Tibial nerve (tissue), 4 donors: ENCODE measurements around the gene BLNK. TPM values are rescaled to one million over a fixed set of nuclear protein-coding genes. Genes with fewer than 3 reads are reported as not detected.
"Not testable (repeated sequence)": the region's sequence is repeated elsewhere in the genome, so short reads cannot be mapped to it uniquely, and the experiment has no call there.

Experiments
- DNase-seq, 2 donors: peaks; one replicate each; pipeline ENCODE4 v3.0.0-alpha.2; 2019; ENCODE audit warnings: low spot score in 2 of 2
- H3K27ac ChIP-seq, 4 donors: fragments of 200-600 bp; sonication (generic) in 3 of 4; one replicate each; pipeline ENCODE4 v1.5.1; 2017 to 2019; ENCODE audit warnings: mild to moderate bottlenecking in 1 of 4
- H3K27me3 ChIP-seq, 2 donors: fragments of 200-600 bp; sonication (generic) in 1 of 2; one replicate each; pipeline versions ENCODE4 v1.5.1 to v1.6.0; 2017 to 2019
- H3K36me3 ChIP-seq, 3 donors: fragments of 200-600 bp; sonication (generic); one replicate each; pipeline ENCODE4 v1.5.1; 2018 to 2019
- H3K4me1 ChIP-seq, 4 donors: fragments of 200-600 bp; sonication (generic) in 3 of 4; one replicate each; pipeline ENCODE4 v1.5.1; 2017 to 2019
- H3K4me3 ChIP-seq, 4 donors: fragments of 200-600 bp; sonication (generic) in 3 of 4; one replicate each; pipeline ENCODE4 v1.5.1; 2017 to 2019; ENCODE audit warnings: mild to moderate bottlenecking in 1 of 4, moderate library complexity in 1 of 4
- H3K9me3 ChIP-seq, 4 donors: fragments of 200-600 bp; sonication (generic) in 3 of 4; one replicate each; pipeline ENCODE4 v1.5.1; 2017 to 2019
- EP300 ChIP-seq, 2 donors: sonication (generic); formaldehyde crosslinking; IDR thresholded peaks; one replicate each; pipeline ENCODE4 v1.6.1; 2017; ENCODE audit warnings: antibody characterized with exemption in 2 of 2, mild to moderate bottlenecking in 1 of 2
- POLR2A ChIP-seq, 2 donors: fragments of 450-650 bp; IDR thresholded peaks; one replicate each; pipeline ENCODE4 v1.6.1; 2017; ENCODE audit warnings: antibody characterized with exemption in 2 of 2, mild to moderate bottlenecking in 2 of 2, moderate library complexity in 2 of 2
- WGBS, 2 donors: methylation state at CpG; one replicate each; pipeline ENCODE4 v1.1.5; 2018; 5-methylcytosine and 5-hydroxymethylcytosine counted together
- total RNA-seq, 4 donors: library from RNA; depleted of rRNA; stranded (reverse); fragments of >200 nt; gene quantifications; one replicate each; pipeline ENCODE4 v1.1.0, GENCODE V29; 2016
- TF ChIP-seq, protein P1 (sequence below), 5 experiments: fragments of 200-600 bp in 3 of 5; fragments of 450-650 bp in 2 of 5; sonication (generic) in 3 of 5; IDR thresholded peaks; one replicate each; pipeline ENCODE4 v1.5.1; 2016 to 2019; ENCODE audit warnings: antibody characterized with exemption in 5 of 5, mild to moderate bottlenecking in 3 of 5, moderate library complexity in 2 of 5

BLNK gene
- total RNA-seq, 4 donors from 2014 or later, result 0.59 to 16.4 (median 6.4) TPM

DNA sequence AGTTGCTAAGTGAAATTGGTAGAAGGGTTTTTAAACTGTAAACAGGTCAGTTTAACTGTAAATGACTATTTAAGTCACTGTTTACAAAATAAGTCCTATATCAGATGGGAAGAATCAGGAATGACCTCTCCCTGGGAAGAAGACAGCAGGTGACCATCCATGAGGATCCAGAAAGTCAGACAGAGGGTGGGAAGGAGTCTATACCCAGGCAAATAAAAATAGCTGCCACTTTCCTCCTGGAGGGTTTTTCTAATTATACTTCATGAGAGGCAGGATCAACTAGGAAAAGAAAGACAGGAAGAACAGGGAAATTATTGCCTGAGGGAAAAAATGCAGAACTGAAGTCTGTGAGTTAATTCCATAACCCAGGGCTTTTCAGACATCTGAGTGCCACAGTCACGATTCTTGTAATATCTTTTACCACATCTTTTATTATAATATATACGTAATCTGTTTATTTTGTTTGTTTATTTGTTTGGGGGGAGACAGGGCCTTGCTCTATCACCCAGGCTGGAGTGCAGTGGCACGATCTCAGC lies 39.9 kb upstream of the BLNK start:
- TF ChIP-seq, protein P1, sequence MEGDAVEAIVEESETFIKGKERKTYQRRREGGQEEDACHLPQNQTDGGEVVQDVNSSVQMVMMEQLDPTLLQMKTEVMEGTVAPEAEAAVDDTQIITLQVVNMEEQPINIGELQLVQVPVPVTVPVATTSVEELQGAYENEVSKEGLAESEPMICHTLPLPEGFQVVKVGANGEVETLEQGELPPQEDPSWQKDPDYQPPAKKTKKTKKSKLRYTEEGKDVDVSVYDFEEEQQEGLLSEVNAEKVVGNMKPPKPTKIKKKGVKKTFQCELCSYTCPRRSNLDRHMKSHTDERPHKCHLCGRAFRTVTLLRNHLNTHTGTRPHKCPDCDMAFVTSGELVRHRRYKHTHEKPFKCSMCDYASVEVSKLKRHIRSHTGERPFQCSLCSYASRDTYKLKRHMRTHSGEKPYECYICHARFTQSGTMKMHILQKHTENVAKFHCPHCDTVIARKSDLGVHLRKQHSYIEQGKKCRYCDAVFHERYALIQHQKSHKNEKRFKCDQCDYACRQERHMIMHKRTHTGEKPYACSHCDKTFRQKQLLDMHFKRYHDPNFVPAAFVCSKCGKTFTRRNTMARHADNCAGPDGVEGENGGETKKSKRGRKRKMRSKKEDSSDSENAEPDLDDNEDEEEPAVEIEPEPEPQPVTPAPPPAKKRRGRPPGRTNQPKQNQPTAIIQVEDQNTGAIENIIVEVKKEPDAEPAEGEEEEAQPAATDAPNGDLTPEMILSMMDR (IDR thresholded peaks at IDR 0.05), result no peak
- TF ChIP-seq EP300 (IDR thresholded peaks at IDR 0.05) (no peak), POLR2A (IDR thresholded peaks at IDR 0.05) (no peak)
- Histone ChIP-seq H3K4me1 (no peaks in the 10 kb centered on the region), H3K9me3 (no peaks in the 10 kb centered on the region), H3K36me3 (no peaks in the 10 kb centered on the region), H3K4me3 (no peak overlapping the region), H3K27ac (no peak overlapping the region), H3K27me3 (no peaks in the 10 kb centered on the region)
- no peak for DNase-seq
- 58 to 64% methylated on average over 3 of the region's 3 CpGs for WGBS, 2 donors

DNA sequence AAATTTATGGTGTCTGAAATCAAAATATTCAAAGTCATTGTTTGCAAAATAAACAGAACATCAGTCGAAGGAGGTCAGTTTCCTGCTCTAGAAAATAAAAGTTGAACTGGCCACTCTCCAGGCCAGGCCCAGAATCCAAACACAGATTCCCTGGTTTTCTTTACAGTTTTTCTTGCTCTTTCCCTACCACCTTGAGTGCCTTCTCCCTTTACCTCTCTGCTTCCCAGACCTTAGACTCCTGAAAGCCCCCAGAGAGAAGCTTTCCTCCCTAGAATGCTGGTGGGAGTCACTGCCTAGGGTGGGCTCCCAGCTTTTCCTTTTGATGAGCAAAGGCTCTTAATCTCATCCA lies 38.9 kb upstream of the BLNK start:
- no peaks in the 10 kb centered on the region for H3K4me1 ChIP-seq
- TF ChIP-seq, protein P1 (IDR thresholded peaks at IDR 0.05), result no peak
- TF ChIP-seq POLR2A (IDR thresholded peaks at IDR 0.05), result no peak
- no peak for TF ChIP-seq EP300 (IDR thresholded peaks at IDR 0.05)
- H3K4me3 ChIP-seq, result no peak overlapping the region
- H3K36me3 ChIP-seq, result no peaks in the 10 kb centered on the region
- H3K27ac ChIP-seq, result no peak overlapping the region
- 10 to 19% methylated on average over 1 of the region's 1 CpG for WGBS, 2 donors
- H3K27me3 ChIP-seq, result no peaks in the 10 kb centered on the region
- DNase-seq, result no peak
- H3K9me3 ChIP-seq, result no peaks in the 10 kb centered on the region

DNA sequence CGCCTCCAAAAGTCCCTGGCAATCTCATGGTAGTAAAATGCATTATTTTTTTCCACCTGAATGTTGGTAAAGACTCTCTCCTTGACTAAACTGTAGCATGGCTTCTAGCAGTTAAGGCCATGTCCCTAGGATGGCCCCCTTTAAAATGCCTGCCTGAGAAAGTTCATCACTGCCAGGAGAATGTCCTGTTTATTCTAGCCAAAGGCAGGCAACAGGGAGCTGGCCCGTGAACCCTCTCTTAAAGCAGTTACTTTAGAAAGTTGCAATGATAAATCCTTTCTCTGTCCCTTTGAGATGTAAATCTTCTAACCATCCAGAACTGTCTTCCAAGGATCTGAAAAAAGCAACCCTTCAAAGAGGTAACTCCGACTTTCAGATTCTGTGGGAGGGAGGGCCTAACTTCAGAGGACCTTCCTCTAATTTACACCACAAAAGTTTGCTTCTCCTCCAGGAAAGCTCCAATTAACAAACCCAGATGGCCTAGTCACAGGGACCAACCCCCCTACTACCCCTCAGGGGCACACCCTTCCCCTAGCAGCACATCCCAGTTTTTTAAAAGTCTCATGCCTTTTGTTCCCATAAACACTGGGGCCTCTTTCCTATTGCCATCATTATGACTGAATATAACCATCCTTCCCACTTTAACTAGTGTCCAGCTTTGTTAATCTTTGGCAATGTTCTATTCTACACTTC lies 38.4 kb upstream of the BLNK start:
- H3K9me3 ChIP-seq, result no peaks in the 10 kb centered on the region
- no peaks in the 10 kb centered on the region for H3K36me3 ChIP-seq
- DNase-seq, result no peak
- H3K27me3 ChIP-seq, result no peaks in the 10 kb centered on the region
- TF ChIP-seq, protein P1 (IDR thresholded peaks at IDR 0.05), result no peak
- TF ChIP-seq POLR2A (IDR thresholded peaks at IDR 0.05) (no peak), EP300 (IDR thresholded peaks at IDR 0.05) (no peak)
- H3K4me1 ChIP-seq, result no peaks in the 10 kb centered on the region
- WGBS, 2 donors, result 39 to 47% methylated on average over 3 of the region's 3 CpGs
- H3K4me3 ChIP-seq, result no peak overlapping the region
- no peak overlapping the region for H3K27ac ChIP-seq

DNA sequence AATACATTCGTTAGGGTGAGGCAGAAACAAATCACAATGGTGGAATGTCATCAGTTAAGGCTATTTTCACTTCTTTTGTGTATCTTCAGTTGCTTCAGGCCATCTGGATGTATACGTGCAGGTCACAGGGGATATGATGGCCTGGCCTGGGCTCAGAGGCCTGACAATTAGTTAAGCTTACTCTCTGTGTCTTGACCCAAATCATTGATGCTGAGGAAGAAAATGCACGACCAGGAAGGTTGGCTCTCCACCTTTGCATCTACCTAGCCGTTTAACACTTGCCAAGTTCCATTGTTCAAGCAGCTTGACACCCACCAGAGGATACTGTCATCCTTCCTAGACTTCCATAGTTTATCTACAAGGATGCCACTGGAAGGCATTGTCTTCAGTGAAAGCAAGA lies 37.5 kb upstream of the BLNK start:
- H3K4me3 ChIP-seq, H3K36me3 ChIP-seq, H3K4me1 ChIP-seq, DNase-seq, H3K27ac ChIP-seq, H3K27me3 ChIP-seq, H3K9me3 ChIP-seq: not testable (repeated sequence)
- 55 to 66% methylated on average over 4 of the region's 4 CpGs for WGBS, 2 donors

DNA sequence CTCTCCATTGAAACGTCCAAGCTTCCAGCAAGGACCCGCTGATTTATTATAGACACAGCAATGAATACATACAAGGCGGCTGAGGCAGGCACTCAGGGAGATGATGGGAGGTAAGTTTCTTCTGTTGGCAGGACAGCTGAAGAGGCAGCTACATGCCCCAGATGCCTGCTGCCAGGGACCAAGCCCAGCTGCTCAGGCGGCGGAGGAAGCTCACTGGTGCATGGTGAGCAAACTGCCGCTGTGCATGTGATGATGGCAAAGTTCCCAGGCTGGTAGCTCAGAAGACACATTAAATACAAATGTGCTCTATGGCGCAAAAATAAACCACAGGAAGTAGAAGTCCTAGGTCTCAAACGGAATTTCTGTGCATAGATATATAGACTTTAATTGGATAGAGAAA lies 35.1 kb upstream of the BLNK start:
- peak in 1 of 2 donors; percentile 52 for TF ChIP-seq EP300 (IDR thresholded peaks at IDR 0.05)
- no peak for TF ChIP-seq POLR2A (IDR thresholded peaks at IDR 0.05)
- Histone ChIP-seq H3K27ac (no peak overlapping the region), H3K4me3 (no peak overlapping the region), H3K36me3 (no peaks in the 10 kb centered on the region), H3K4me1 (no peaks in the 10 kb centered on the region), H3K27me3 (no peaks in the 10 kb centered on the region), H3K9me3 (no peaks in the 10 kb centered on the region)
- DNase-seq, result peak; percentile 16 to 39
- 71 to 76% methylated on average over 8 of the region's 8 CpGs for WGBS, 2 donors

DNA sequence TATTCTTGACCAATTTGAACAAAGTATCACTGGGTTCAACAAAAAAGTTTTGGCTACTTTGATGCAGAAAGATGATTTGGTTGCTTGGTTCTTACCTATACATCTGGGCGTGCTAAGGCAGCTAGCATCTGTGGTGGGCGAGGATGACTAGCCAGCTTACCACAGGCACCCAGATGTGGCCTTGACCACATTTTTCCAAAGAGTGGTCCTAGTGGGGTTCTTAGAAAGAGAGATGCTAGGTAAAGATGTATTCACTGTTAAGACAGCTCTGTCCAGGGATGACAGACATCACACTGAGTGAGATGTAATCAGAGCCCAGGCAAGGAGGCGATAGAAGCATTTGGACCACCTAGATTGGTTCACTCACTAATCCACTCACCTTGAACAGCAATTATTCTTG lies 33.6 kb upstream of the BLNK start:
- no peaks in the 10 kb centered on the region for H3K4me1 ChIP-seq
- no peak for DNase-seq
- H3K36me3 ChIP-seq, result no peaks in the 10 kb centered on the region
- no peak for TF ChIP-seq POLR2A (IDR thresholded peaks at IDR 0.05)
- TF ChIP-seq, protein P1 (IDR thresholded peaks at IDR 0.05), result no peak
- H3K27me3 ChIP-seq, result peaks cover 0 to 6% of the 10 kb centered on the region in 2 donors
- H3K4me3 ChIP-seq, result no peak overlapping the region
- WGBS, 2 donors, result 93 to 94% methylated on average over 3 of the region's 3 CpGs
- no peak overlapping the region for H3K27ac ChIP-seq
- no peaks in the 10 kb centered on the region for H3K9me3 ChIP-seq
